Measurements from ENCODE around the gene PRMT3. TPM values are rescaled to one million over a fixed set of nuclear protein-coding genes. Genes with fewer than 3 reads are reported as not detected.
A peak's percentile ranks its signal among the peaks of the same experiment; 100 is the strongest.

The PRMT3 gene
- total and polyA plus RNA-seq, 2 of the 13 experiments (the other 11 are each of a cell fraction or from before 2014, with no cell fraction given), result 9.1 to 27.7 TPM

DNA sequence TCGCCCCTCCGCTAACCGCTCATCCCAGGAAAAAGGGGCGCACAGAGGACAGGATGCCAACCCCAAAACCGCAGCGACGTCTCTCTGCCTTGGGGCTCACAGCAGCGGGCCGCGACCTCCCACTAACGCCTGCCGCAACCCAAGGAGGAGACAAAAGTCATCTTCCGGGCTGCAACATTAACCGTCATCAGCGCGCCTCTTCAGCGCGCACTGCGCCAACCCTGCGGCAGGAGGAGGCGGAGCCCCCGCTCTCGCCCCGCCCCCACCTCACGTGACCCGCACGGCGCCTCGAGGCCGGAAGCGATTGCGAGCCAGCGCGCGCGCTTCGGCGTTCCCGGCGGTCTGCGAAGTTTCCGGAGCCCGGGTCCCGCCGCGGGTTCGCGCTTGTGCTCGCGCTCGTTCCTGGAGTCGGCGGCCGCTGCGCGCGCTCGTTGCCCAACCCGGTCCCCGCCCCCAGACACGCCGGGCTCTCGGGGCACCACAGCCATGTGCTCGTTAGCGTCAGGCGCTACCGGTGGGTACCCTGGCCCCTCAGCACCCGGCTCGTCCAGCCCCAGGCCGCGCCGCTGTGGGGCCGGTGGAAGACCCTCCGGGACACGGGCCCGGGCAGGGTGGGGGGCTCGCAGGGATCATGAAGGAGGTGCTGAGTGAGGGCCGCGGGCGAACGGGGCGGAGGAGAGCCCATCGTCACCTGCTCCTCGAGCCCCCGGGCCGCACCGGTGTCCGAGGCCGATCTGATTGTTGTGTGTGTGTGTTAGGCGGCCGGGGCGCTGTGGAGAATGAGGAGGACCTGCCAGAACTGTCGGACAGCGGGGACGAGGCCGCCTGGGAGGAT is at the start of gene PRMT3 (continued):
- no peak for TF ChIP-seq NONO (IDR thresholded peaks at IDR 0.05)
- peak; percentile 67; the same call in 1 of the 2 replicates for TF ChIP-seq NONO (CRISPR knock-in tag; conservative IDR thresholded peaks at IDR 0.05)
- 0 out of 2 replicates have a peak, but pooled peaks have one; percentile 27 for TF ChIP-seq REL (CRISPR knock-in tag; conservative IDR thresholded peaks at IDR 0.05)
- no peak for TF ChIP-seq RFX1 (IDR thresholded peaks at IDR 0.05)
- TF ChIP-seq EEA1 (CRISPR knock-in tag; IDR thresholded peaks at IDR 0.05; ENCODE audit: borderline replicate concordance), result peak; percentile 74; the same call in 1 of the 2 replicates
- TF ChIP-seq, protein P1, sequence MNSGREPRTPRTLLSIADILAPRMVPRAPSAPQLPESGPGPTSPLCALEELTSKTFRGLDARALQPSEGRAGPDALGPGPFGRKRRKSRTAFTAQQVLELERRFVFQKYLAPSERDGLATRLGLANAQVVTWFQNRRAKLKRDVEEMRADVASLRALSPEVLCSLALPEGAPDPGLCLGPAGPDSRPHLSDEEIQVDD (CRISPR knock-in tag; IDR thresholded peaks at IDR 0.05; ENCODE audit: borderline replicate concordance), result no peak
- TF ChIP-seq, protein P2, sequence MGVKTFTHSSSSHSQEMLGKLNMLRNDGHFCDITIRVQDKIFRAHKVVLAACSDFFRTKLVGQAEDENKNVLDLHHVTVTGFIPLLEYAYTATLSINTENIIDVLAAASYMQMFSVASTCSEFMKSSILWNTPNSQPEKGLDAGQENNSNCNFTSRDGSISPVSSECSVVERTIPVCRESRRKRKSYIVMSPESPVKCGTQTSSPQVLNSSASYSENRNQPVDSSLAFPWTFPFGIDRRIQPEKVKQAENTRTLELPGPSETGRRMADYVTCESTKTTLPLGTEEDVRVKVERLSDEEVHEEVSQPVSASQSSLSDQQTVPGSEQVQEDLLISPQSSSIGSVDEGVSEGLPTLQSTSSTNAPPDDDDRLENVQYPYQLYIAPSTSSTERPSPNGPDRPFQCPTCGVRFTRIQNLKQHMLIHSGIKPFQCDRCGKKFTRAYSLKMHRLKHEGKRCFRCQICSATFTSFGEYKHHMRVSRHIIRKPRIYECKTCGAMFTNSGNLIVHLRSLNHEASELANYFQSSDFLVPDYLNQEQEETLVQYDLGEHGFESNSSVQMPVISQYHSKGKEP (CRISPR knock-in tag; IDR thresholded peaks at IDR 0.05), result no peak
- no peak for TF ChIP-seq ZC3H4 (CRISPR knock-in tag; IDR thresholded peaks at IDR 0.05; ENCODE audit: borderline replicate concordance)
- TF ChIP-seq MYNN (CRISPR knock-in tag; IDR thresholded peaks at IDR 0.05; ENCODE audit: low read depth), result no peak
- peak; percentile 95 for TF ChIP-seq CREM (IDR thresholded peaks at IDR 0.05)
- peak; percentile 75 for TF ChIP-seq CREM (CRISPR knock-in tag; IDR thresholded peaks at IDR 0.05)
- peak; percentile 72; the same call in 1 of the 2 replicates for TF ChIP-seq MEIS1 (CRISPR knock-in tag; IDR thresholded peaks at IDR 0.05; ENCODE audit: borderline replicate concordance)
- TF ChIP-seq, protein P3, sequence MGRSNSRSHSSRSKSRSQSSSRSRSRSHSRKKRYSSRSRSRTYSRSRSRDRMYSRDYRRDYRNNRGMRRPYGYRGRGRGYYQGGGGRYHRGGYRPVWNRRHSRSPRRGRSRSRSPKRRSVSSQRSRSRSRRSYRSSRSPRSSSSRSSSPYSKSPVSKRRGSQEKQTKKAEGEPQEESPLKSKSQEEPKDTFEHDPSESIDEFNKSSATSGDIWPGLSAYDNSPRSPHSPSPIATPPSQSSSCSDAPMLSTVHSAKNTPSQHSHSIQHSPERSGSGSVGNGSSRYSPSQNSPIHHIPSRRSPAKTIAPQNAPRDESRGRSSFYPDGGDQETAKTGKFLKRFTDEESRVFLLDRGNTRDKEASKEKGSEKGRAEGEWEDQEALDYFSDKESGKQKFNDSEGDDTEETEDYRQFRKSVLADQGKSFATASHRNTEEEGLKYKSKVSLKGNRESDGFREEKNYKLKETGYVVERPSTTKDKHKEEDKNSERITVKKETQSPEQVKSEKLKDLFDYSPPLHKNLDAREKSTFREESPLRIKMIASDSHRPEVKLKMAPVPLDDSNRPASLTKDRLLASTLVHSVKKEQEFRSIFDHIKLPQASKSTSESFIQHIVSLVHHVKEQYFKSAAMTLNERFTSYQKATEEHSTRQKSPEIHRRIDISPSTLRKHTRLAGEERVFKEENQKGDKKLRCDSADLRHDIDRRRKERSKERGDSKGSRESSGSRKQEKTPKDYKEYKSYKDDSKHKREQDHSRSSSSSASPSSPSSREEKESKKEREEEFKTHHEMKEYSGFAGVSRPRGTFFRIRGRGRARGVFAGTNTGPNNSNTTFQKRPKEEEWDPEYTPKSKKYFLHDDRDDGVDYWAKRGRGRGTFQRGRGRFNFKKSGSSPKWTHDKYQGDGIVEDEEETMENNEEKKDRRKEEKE (IDR thresholded peaks at IDR 0.05), result no peak
- TF ChIP-seq ZNF354B (CRISPR knock-in tag; IDR thresholded peaks at IDR 0.05), result no peak
- no peak for TF ChIP-seq TCF7 (IDR thresholded peaks at IDR 0.05; ENCODE audit: low read depth)
- TF ChIP-seq FOXM1 (CRISPR knock-in tag; IDR thresholded peaks at IDR 0.05), result peak; percentile 77; the same call in 1 of the 2 replicates
- 0 out of 2 replicates have a peak, but pooled peaks have one; percentile 67 for TF ChIP-seq TEAD2 (CRISPR knock-in tag; IDR thresholded peaks at IDR 0.05)
- TF ChIP-seq KMT2B (CRISPR knock-in tag; IDR thresholded peaks at IDR 0.05), result peak; percentile 89
- TF ChIP-seq ZNF451 (CRISPR knock-in tag; IDR thresholded peaks at IDR 0.05), result peak; percentile 84; the same call in 1 of the 2 replicates
- peak; percentile 22; the same call in 1 of the 2 replicates for TF ChIP-seq KLF9 (CRISPR knock-in tag; IDR thresholded peaks at IDR 0.05; ENCODE audit: low read depth)
- peak; percentile 69 for TF ChIP-seq ZBTB42 (CRISPR knock-in tag; IDR thresholded peaks at IDR 0.05)
- peak; percentile 86; the same call in 1 of the 2 replicates for TF ChIP-seq ZNF34 (CRISPR knock-in tag; IDR thresholded peaks at IDR 0.05; ENCODE audit: borderline replicate concordance)
- TF ChIP-seq, protein P4, sequence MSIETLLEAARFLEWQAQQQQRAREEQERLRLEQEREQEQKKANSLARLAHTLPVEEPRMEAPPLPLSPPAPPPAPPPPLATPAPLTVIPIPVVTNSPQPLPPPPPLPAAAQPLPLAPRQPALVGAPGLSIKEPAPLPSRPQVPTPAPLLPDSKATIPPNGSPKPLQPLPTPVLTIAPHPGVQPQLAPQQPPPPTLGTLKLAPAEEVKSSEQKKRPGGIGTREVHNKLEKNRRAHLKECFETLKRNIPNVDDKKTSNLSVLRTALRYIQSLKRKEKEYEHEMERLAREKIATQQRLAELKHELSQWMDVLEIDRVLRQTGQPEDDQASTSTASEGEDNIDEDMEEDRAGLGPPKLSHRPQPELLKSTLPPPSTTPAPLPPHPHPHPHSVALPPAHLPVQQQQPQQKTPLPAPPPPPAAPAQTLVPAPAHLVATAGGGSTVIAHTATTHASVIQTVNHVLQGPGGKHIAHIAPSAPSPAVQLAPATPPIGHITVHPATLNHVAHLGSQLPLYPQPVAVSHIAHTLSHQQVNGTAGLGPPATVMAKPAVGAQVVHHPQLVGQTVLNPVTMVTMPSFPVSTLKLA (IDR thresholded peaks at IDR 0.05), result peak; percentile 68
- peak; percentile 93 for TF ChIP-seq ELF1 (CRISPR knock-in tag; IDR thresholded peaks at IDR 0.05)
- no peak for TF ChIP-seq EZH2 (conservative IDR thresholded peaks at IDR 0.05; ENCODE audit: low read depth, low read length)
- no peak for TF ChIP-seq ATAD3A (CRISPR knock-in tag; IDR thresholded peaks at IDR 0.05)
